Inferior parietal cortex (tissue), 1 donor: ENCODE measurements around the gene SEPTIN10.
A peak's percentile ranks its signal among the peaks of the same experiment; 100 is the strongest.
"Not testable (repeated sequence)": the region's sequence is repeated elsewhere in the genome, so short reads cannot be mapped to it uniquely, and the experiment has no call there.

Source experiments
- DNase-seq: peaks from one replicate; pipeline ENCODE4 v3.0.0-alpha.2; 2016; ENCODE audit errors: extremely low spot score

SEPTIN10 gene

DNA sequence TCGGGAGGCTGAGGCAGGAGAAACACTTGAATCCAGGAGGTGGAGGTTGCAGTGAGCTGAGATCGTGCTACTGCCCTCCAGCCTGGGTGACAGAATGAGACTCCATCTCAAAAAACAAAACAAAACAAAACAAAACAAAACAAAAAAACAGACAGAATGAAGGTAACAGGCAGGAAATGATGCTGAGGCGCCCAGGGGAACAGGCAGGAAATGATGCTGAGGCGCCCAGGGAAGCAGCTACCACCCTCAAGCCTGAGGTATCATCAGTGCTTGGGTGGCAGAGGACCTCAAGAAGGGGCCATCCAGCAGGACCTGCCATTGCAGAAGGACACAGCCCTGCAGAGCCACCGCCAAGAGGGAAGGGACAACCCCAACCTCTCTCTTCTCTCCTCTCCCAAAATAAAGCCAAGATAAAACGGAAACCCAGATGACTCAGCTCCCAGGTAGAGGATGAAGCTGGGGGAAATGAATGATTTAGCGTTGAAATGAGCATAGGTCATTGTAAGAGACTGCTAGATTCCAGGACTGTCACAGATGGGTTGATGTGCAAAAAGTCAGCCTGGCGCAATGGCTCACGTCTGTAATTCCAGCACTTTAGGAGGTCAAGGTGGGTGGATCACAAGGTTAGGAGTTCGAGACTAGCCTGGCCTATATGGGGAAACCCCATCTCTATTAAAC lies 19.7 kb upstream of the SEPTIN10 start:
- no peak for DNase-seq

DNA sequence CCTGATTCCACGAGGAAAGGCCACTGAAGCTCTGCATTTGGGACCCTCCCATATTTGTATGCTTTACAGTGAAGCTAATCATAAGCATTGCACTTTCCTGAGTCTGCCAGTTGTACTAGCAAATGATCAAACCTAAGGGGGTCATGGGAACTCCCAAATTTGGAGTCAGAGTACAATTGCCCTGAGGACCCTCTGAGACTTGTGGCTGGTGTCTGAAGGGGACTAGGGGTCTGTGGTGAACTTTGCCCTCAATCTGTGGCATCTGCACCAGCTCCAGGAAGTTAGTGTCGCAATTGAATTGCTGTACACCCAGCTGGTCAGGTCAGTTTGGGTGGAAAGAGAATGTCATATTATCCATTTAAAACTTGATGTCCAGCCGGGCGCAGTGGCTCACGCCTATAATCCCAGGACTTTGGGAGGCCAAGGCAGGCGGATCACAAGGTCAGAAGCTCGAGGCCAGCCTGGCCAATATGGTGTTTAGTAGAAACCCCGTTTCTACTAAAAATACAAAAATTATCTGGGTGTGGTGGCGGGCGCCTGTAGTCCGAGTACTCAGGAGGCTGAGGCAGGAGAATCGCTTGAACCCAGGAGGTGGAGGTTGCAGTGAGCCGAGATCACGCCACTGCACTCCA lies 18.5 kb upstream of the SEPTIN10 start:
- DNase-seq, result no peak

DNA sequence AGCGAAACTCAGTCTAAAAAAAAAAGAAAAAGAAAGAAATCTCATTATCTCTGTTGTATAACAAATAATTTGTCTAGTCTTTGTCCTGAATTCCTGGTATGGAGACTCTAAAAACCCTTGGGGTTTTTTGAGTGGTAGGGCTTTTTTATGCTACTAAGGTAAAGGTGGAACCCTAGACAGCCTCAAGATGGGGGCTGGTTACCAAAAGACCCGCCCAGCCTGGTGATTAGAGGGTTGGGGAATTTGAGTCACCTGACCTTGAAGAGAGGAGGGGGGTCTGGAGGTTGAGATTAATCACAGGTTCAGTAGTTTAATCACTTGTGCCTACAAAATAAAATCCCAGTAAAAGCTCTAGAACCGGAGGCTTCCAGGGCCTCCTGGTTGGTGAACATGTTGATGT lies 18.0 kb upstream of the SEPTIN10 start:
- no peak for DNase-seq

DNA sequence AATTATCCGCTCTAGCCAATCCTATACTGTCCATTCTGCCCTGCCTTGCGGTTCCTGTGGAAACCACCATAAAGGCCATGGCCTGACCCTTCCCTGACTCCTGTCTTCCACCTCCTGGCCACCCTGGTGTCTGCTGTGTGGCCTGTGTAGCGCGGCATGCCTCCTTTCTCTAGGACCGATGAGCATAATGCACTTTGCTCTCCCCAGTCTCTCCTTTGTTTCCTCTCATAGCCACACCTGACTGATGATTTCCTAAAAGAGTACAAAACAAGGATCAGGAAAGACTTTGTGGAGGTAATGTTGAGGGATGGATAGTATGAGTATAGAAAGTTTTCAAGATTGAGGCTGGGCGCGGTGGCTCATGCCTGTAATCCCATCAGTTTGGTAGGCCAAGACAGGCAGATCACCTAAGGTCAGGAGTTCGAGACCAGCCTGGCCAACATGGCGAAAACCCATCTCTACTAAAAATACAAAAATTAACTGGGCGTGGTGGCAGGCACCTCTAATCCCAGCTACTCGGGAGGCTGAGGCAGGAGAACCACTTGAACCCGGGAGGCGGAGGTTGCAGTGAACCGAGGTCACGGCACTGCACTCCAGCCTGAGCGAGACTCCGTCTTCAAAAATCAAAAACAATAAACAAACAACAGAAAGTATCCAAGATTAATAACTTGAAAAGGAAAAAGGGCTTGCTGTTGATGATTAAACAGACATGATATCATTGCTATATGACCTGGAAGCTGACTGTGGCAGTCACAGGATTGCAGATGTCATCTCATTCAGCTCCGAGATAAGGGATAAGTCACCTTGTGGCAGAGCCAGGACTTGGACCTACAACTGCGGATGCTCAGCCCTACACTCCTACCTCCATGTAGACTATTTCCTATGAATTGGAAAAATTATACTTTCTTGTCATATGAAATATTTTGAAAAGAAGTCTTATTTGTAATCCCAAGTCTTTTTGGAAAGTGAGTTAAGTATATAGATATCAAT lies 17.0 kb upstream of the SEPTIN10 start:
- DNase-seq, result no peak

DNA sequence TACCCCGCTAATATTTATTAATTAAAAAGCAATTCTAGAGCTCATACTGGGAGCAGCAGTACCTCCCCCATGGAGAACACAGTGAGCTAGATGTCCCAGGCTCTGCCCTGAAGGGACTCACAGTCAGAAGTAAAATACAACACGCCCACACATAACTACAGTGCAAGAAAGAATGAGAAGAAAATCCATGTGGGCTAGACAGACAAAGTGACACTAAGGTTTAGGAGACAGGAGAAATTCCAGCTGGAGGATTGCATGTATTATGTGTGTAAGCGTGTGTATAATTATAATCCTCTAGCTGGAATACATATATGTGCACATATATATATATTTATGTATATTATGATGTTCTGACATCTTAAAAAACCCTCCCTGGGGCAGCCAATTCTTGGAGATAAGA lies 16.1 kb upstream of the SEPTIN10 start:
- no peak for DNase-seq

DNA sequence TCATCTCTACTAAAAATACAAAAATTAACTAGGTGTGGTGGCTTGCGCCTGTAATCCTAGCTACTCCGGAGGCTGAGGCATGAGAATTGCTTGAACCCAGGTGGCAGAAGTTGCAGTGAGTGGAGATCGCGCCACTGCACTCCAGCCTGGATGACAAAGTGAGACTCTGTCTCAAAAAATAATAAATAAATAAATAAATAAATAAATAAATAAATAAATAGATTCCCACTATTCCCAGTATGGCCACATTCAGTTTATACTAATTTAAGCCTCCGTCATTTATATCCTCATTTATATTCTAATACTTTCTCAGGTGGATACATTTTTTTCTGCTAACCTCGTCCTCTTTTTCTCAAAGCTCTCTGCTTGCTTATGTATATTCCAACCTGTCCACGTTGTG lies 14.6 kb upstream of the SEPTIN10 start:
- DNase-seq, result not testable (repeated sequence)

DNA sequence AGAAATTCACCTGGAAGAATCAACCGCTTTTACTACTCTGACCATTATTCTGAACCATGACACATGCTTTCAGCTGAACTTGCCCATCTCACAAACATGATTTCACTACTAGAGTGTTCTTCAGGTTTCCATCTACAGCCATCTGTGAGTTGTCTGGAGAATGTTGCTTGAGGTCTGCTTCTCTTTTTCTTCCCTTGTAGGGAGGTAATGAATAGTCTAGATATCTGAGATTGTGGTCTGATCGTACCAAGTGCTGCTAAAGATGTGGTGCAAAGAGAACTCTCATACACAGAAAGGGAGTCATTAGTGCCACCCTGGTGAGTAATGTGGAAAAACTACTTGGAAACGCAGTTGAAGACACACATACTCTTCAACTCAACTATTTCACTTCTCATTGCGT lies 10.6 kb upstream of the SEPTIN10 start:
- DNase-seq, result no peak

DNA sequence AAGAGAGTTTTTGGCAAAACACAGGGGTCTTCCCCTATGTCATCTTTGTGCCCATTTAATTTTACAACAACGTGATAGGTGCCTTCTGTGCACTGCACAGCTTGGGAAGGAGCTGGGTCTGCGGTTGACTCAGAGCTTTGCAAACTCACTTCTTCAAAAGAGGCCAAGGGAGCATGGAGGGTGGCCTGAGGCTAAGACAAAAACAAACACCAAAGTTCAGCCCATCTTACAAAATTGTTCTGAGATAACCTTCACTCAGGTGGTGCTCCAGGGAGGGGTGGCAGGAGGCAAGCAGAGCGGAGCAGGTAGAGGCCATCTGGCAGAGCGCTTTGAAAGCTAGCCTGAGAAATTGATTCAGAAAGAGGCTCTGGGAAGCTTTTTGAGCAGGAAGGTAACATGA lies 10.2 kb upstream of the SEPTIN10 start:
- no peak for DNase-seq

DNA sequence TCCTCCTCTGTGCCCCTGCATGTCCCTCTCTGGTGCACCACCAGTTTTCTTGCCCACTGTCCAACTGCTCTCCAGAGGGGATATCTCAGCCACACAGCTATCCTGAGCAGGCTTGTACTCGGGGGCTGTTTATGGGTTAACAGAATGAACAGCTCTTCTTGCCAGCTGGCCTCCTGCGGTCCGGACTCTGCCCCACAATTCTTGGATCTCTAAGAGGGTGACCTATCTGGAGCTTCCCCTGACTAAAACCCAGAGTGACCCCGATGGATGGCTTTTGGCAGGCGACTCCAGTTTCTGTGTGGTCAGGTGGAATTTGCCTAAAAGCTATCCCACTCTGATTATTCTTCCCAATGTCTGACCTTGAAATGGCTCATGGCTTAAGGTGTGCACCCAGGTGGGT lies 9.5 kb upstream of the SEPTIN10 start:
- DNase-seq, result no peak

DNA sequence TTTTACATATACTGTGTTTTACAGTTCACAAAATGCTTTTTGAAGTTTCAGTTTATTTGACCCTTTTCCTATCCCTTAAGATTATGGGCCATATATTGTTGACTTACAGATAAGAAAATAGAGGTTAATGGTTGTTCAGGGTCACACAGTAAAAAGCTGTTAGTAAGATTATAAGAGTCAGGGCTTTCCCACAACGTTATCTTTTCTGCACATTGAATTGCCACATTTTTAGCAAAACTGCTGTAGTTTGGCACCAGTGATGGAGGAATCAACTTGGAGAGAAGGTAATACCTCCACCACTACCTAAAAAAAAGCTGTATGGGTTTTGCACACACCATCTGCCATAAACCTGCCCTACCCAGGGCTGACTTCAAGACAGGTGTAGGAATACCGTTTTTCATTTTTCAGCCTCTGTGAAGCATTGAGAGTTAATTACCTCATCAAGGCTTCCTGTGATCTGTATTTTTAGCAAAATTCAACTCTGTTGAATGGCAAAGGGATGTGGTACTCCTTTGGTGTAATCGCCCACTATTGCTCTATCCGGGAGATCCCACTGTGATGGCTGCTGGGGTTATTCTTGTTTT lies 5.4 kb upstream of the SEPTIN10 start:
- no peak for DNase-seq

DNA sequence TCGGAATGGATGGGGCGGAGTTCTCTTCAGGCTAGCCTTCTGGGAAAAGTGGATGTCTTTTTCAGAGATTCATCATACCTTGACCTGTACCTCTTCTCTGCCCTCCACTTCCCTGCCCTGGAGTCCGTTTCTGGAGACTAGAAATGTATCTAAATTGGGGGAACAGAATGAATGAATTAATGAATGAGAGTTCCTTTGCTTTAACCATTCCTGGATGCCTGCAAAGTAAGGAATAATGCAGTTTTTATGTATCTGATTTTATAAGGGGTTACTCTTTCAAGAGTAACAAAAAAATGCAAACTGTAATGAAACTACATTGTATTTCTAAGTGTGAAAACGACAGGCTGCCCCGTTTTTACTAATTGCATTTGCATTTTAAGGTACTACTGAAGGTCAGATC lies 2.4 kb upstream of the SEPTIN10 start:
- DNase-seq, result no peak

DNA sequence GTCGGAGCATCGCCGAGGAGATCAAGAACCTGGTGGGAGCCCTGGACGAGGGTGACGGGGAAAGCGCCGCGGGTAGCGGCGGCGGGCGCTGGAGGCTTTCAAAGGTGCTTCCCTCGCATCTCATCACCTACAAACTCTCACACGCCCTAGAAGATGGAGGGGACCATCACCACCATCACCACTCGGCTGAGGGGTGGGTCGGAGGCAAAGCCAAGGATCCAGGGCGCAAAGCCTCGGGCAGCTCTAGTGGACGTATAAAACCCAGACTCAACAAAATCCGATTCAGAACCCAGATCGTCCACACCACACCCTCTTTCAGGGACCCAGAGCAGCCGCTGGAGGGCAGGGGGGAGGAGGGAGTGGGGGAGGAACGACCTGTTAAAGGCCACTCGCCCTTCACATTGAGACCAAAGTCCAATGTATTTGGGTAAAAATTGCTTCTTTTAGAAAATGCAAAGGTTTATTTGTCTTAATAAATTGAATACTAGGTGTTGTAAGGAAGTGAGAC lies 1.9 kb upstream of the SEPTIN10 start:
- no peak for DNase-seq

DNA sequence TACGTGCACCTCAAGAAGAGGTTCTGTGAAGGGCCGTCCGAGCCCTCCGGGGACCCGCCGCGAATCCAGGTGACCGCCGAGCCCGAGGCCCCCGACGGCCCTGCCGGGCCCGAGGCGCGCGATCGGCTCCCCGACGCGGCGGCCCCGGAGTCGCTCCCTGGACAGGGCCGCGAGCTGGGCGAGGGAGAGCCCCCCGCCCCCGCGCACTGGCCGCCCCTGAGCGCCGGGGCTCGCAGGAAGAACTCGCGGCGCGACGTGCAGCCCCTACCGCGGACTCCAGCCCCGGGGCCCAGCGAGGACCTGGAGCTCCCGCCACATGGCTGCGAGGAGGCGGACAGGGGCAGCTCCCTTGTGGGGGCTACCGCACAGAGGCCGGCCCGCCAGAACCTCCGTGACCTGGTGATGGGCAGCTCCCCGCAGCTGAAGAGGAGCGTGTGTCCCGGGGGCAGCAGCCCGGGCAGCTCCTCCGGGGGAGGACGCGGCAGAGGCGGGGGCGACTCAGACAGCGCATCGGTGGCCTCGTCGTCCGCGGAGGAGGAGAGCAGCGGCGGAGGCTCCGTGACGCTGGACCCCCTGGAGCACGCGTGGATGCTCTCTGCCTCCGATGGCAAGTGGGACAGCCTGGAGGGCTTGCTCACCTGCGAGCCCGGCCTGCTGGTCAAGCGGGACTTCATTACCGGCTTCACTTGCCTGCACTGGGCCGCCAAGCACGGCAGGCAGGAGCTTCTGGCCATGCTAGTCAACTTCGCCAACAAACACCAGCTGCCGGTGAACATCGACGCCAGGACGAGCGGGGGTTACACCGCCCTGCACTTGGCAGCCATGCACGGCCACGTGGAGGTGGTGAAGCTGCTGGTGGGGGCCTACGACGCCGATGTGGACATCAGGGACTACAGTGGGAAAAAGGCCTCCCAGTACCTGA lies 1.2 kb upstream of the SEPTIN10 start:
- no peak for DNase-seq

DNA sequence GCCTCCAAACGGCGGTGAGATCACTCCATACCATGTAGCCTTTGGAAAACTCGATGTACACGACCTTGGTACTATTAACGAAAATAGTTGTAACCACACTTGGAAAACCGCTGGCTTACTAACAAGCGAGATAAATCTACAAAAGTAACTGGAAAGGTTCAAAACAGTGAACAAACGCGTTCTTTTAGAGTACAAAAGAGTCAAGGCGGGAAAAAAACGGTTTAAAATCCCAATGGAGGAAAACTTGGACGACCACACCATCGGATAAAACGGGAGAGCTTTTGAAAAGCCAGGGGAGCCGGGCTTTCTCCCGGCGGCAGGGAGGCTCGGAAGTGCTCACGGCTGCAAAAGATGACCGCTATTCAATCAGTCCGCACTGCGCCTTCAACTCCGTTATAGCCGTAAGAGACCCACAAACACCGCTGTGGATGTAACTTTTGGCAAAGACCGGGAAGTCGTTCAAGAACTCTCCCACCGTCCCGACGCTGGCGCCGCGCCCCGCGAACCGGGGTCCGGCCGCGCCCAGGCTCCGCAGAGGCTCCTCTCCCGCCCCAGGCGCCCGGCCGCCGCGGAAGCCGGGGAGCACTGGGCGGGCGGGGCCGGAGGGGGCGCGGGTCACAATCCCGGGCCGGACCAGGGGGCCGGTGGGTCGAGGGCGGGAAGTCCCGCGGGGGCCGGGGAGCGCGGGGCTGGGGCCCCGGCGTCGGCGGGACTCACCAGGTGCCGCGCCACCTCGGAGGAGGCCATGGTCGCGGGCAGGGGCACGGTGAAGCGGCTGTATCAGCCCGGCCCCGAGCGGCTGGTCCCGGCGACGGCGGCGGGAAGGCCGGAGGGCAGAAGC lies 465 bp downstream of the SEPTIN10 start:
- DNase-seq, result peak; percentile 27

DNA sequence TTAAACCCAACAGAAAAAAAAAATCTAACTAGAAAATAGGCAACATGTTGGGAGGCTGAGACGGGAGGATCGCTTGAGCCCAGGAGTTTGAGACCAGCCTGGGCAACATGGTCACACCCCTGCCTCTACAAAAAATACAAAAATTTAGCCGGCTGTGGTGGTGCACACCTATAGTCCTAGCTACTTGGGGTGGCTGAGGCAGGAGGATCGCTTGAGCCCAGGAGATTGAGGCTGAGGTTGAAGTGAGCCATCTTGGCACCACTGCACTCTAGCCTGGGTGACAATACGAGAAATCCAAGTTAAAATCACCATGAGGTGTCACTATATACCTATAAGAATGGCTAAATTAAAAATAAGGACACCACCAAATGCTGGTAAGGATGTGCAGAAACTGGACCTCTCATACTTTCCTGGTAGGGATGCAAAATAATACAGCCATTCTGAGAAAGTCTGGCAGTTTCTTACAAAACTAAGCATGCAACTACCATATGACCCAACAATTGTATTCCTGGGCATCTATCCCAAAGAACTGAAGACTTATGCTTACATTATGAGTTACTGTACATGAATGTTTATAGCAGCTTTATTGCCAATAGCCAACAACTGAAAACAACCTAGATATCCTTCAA lies 2.2 kb downstream of the SEPTIN10 start:
- DNase-seq, result no peak

DNA sequence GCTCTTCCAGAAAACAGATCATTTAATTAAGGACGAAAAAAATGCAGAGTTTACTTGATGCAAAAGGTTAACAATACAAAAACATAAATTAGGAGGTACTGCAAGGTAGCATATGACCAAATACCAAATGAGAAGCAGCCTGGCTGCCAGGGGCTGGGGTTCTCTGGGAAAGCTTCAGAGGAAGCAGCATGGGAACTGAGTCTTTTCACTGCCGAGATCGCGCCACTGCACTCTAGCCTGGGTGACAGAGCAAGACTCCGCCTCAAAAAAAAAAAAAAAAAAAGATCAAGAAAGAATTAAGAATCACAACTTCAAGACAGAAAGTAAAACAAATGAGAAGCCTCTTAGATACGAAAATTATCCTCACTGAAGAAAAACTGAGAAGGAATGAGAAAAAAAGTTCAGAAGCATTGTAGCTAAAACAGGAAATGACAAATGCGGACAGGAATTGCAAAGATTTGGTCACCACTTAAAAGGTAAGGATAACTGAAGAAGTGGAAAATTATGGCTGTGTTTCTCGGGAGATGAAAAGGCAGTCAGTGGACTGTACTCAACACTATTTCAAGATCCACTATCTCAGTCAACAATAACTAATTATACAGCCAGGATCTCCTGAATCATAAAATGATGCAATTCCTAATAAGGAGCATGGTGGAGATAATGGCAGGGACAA lies 4.3 kb downstream of the SEPTIN10 start:
- DNase-seq, result no peak

DNA sequence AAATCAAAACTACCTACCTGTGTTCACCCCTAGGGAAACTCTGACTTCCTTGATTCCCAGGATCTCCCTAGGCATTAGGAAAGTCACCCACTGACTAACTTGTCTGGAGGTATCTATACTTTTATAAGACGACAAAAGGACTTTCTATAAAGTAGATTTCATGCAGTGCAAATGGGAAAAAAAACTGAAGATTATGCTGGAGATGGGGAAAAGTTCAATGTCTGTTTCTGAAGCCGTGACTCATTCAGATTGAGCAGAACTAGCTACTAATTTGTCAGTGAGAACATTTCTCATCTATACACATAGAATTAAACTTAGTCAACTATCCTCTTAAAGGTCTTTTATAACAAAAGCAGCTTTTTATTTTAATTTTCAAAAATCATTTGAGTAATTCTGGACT lies 6.0 kb downstream of the SEPTIN10 start:
- DNase-seq, result no peak

DNA sequence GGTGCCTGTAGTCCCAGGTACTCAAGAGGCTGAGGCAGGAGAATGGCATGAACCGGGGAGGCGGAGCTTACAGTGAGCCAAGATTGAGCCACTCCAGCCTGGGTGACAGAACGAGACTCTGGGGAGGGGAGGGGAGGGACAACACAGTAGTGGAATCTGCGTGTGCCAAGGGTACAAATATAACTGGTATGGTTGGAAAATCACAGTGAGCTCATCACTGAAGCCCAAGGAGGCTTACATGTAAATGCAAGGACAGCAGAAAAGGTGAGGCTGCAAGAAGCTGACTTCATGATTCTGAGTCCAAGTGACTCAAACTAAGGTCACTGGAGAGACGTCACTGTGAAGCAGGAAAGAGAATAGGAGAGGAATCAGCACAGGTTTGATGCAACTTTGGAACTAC lies 9.2 kb downstream of the SEPTIN10 start:
- DNase-seq, result no peak

DNA sequence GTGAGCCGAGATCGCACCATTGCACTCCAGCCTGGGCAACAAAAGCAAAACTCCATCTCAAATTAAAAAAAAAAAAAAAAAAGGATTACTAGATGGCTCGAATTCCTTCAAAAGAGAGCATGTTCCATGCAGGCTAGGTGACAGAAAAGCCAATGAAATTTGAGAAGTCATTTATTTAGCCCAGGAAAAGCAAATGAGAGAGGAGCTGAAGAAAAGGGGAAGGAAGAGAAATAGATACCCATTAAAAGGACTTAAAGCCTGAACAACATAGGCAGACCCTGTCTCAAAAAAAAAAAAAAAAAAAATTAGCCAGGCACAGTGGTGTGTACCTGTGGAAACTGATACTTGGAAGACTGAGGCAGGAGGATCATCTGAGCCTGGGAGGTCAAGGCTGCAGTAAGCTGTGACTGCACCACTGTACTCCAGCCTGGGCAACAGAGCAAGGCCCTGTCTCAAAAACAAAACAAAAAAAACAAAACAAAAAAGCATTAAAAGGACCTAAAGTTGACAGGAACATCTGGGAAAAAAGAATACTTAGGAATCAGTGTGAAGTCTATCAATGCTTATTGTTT lies 11.1 kb downstream of the SEPTIN10 start:
- no peak for DNase-seq
